DMS153 (cell line): ENCODE results near the gene DPF3.

Experiments
- DNase-seq: peaks from one replicate; lab custom pipeline; 2025; lab: John Stamatoyannopoulos, UW

DPF3 gene

GRCh38 chr14:72645706-72646105 is 248.2 kb downstream of the DPF3 start:
- DNase-seq: no peak

DNA sequence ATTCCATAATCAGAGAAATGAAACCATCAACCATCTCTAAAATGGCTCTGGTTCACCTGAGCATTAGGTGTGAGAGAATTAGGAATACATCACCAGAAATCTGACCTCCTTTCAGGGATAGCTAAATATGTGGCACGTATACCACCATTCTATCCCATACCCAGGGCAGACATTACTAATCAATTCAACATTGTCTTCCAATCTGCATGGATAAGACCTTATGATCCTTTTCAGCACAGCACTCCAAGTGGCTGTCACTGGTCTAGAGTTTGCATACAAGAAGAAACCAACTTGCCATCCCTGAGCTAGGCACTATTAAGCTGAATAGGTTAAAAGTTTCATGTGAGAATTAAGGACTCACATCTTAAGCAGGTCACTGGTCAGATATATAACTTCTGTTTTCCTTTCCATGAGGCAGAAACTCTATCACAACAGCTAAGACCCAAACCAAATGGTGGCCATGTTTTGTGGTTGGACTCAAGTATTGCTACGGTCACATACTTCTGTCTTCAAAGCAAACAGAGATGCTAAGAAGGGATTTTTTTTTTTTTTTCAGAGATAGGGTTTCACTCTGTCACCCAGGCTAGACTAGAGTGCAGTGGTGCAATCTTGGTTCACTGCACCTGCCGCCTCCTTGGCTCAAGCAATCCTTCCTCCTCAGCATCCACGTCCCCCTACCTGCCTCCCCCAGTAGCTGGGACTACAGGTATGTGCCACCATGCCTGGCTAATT is 249.0 kb downstream of the DPF3 start:
- no peak for DNase-seq

DNA sequence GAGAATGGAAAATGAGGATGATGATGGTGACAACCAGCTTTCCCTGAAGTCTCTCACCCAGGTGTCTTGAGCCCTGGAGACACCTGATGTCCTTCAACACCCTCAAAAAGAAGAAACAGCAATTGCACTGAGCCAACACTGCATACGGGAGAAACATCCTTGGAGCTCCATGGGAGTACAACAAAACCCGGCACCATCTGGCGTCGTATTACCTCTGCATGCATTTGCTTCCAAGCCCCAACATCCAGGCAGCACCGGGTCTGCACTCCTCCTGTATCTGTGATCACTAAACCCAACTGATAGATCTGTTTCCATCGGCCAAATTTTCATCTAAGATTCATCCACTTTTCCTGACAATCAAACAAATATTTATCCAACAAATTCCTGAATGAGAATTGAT is 249.9 kb downstream of the DPF3 start:
- DNase-seq: no peak

DNA sequence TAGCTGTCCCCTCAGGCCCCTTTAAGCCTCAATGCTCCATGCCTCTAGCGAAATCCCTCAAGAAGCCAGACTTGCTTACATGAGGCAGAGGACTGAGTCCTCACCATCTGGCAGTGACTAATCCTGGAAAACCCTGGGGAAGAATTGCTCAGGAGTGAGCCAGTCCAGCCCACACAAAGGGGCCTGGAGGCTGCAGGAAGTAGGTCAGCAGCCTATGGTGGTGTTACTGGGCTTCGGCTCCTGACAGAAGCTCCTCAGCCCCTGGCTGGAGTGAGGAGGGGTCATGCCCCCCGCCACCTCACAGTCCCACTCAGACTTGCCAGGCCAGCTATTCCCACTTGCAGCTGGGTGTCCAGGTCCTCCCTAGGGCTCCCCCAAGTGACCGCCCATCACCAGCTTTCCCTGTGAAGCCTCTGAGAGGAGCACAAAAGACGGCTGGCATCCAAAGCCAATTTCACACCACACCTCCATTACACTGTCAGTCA is 250.5 kb downstream of the DPF3 start:
- DNase-seq: no peak

DNA sequence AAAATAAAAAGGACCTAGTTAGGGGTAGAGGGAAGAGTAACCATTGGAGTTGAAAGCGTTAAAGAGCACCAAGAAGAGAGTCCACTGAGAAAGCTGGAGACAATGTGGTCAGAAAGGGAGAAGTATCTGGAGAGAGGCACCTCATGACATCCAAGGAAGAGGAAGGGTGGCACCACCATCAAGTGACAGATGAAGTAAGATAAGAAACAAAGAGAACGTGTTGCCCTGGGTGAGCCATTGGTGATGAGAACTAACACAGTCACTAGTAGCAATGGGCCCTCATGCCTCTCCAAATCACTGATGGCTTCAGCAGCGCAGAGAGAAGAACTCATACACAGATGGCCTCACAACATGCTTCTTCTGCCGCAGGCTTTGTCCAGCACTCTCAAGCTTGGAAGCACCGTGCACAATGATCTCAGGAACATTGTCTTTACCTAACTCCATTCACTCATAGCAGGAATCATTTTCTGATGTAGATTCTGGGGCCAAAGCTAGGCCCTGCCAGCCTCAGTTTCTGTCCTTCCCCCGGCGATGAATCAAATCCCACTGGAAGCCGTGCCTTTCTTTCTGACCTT is 252.9 kb downstream of the DPF3 start:
- DNase-seq: no peak

GRCh38 chr14:72638021-72638420 is 255.9 kb downstream of the DPF3 start:
- no peak for DNase-seq

GRCh38 chr14:72636871-72637270 is 257.0 kb downstream of the DPF3 start:
- DNase-seq: no peak

GRCh38 chr14:72636094-72636493 is 257.8 kb downstream of the DPF3 start:
- DNase-seq: no peak

DNA sequence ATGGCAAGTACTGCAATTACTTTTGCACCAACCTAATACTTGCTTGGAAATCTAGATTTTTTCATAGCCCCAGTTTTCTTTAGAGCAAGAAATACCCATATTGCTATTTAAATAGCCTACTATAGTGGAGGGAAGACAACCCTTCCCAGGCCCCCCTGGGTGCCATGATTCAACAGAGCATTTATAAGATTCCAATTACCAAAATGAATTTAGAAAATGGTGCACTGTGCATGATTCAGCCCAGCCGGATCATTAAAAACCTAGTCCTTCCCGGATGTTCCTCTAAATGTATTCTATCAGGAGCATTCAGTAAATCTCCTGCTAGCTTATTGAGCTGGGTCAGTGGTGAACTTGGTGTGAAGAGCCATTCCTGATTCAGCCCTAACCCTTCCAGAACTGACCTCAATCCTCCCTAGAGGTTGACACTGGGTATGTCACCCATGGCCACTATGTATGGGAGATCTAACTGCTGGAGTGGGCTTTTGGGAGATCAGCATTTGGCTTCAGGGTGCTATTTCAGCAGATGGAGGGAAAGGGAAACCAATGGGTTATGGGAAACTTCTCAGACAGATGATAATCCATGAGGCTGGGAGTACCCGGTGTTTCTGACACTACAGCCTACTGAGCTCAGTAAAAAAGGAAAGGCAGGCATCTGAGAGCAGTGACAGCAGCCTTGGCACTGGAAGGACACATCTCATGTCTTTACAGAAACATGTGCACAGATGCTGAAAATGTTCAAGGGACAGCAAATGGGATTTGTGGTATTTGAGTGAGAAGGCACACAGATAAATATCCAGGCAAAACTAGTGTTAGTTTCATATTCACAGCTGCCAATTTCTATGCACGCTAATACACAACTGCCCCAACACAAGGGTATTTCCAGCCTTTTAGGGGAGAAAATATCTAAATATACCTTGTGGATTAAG is 258.9 kb downstream of the DPF3 start:
- no peak for DNase-seq

- no peak for DNase-seq
Observed at GRCh38 chr14:72633551-72633950, 260.4 kb downstream of the DPF3 start.

DNA sequence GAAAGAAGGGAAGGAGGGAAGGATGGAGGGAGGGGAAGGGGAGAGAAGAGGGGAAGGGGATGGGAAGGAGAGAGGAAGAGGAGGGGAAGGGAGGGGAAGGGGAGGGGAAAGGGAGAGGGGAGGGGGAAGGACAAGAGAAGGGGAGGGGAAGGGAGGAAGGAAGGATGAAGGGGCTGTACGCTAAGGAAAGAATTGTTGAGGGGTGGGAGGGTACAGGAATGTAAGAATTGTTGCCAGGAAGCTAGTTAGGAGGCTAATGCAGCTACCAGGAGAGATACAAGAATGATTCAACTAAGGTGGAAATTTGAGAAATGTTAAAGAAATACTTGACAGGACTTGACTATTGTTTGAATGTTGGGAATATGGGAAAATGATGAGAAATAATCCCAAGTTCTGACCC is 261.2 kb downstream of the DPF3 start:
- no peak for DNase-seq

DNA sequence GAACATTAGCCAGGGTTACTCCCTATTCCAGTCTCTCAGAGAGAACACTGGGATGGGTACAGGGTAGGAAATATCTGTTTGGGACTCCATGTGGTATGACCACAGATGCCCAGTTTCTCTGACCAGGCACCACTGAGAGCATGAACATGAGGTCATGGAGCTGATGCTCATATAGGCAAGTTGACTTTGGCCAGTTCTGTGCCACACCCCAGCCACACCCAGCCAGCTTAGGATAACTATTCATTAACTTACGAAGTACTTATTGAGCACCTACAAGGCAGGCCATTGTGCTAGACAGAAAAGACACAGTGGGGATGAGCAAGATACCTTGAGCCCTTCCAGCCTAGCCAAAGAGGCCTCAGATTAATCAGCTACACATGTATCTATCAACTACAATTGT is 262.5 kb downstream of the DPF3 start:
- no peak for DNase-seq

DNA sequence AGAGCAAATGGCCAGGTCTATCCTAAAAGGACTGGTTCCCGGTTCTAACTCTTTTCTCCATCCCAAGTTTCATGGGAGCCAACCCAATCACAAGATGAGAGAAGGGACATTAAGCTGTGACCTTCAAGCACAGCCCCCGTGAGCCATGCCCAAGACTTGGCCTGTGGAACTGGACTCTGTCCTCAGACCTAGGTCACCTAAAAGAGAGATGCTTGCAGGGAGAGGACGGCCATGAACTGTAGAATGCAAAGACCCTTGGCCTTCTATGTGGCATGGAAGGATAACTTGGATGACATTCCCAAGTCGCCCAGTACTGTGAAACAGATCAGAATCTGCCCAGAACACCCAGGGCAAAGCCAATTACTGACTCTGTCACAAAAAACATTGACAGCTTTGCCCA is 263.5 kb downstream of the DPF3 start:
- DNase-seq: no peak

DNA sequence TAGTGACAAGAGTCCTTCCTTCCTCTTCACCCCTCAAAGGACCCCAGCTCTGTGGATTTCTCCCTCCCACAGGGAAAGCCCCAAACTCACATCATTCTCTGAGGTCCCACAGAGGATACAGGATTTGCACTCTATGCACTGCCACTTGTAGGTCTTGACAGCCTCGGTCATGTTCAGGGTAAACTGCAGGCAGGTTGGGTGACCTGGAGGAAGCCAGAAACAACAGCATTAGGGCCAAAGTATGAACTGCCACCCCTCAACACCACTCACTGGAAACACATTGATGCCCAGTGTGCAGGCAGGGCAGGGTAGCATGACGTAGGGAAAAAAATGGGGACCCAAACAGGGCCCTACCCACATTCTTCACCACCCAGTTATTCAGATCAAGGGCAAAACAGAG is 264.4 kb downstream of the DPF3 start:
- no peak for DNase-seq

DNA sequence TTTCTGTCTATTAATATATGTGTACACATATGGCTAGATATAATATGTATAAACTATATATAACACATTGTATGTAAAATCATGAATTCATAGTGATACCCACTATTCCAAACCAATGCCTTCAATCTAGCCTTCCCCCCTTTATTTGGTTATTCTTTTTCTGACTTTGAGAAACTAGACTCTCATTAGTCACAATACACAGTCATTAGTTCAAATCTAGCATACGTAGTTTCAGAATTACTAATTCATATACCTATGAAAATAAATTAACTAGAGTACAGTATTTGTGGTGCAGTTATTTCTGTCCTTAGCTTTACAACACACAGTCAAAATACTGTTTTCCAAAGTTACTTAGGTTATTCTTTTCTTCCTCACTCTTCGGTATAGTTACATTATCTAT is 268.2 kb downstream of the DPF3 start:
- no peak for DNase-seq

DNA sequence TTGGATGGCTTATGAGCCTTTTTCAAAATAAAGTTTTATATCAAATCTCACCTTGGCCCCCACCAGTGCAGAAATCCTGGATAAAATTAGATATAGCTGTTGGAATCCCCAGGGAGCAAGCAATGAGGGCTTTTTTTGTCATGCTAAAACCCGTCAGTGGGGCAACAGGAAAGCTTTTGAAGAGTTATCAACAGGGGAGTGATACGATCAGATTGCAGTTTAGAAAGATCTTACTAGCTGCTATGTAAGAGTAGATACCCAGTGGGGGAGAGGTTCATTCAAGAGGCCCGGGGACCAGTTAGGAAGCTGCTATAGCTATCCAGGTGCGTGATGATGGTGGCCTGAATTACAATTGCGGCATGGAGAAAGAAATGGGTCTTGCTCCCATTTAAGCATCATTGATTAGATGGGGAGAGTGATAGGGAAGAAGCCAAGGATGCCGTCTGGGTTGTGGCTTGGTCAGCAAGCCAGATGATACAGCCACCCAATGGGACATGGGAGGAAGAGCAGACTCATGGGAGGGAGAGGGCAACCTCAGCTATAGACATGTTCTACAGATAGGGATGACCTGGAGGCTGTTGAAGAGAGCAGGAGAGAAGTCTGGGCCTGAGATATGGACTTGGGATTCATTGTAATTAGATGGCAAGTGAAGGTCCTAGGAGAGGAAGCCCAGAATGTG is 272.4 kb downstream of the DPF3 start:
- no peak for DNase-seq

- no peak for DNase-seq
Observed at GRCh38 chr14:72619881-72620280, 274.0 kb downstream of the DPF3 start.

GRCh38 chr14:72619111-72619571 is 274.8 kb downstream of the DPF3 start:
- DNase-seq: no peak

DNA sequence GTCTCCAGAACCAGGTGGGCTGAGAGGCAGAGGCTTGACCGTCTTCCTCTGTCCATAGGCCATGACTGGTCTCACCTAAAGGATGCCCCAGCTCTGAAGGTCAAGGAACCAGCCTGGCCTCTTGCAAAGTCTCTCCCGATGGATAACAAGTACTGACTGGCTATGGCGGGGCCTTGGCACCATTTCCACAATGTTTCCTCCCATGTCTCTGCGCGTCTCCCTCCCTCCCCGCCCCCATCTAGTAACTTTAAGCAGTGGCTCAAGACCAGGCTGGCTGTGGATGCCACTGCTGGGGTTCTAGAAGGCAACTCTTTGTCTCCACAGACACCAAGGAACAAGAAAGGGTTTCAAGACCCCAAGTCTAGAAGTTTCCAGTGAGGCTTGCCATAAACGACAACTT is 275.5 kb downstream of the DPF3 start:
- DNase-seq: no peak

DNA sequence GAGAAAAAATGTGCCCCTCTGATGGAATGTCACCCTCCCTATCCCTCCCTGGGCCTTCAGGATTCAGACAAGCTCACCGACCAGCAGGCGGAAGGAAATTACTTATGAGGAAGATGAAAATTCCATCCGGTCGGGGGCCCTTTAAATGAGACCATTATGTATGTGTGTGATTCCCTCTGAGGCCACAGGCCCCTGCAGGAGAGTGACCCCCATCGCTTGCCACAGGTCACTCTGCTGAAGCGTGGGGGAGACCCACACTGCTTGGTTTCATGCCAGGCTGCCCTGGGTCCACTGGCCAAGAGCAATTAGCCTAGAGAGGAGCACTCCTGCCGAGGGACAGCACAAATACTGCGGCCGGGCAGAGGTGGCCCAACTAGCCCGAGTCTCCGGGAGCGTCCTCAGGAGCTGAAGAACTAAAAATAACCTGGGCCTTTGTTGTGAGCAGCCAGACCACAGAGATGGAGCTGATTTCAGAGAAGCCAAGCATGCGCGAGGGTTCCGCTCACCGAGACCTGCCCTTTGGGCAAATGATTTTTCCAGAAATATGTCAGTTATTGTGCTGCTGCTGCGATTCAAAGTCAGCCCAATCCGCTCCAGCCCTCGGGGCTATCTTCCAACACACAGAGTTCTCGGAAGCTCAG is 276.4 kb downstream of the DPF3 start:
- no peak for DNase-seq

GRCh38 chr14:72616811-72617210 is 277.1 kb downstream of the DPF3 start:
- DNase-seq: no peak

DNA sequence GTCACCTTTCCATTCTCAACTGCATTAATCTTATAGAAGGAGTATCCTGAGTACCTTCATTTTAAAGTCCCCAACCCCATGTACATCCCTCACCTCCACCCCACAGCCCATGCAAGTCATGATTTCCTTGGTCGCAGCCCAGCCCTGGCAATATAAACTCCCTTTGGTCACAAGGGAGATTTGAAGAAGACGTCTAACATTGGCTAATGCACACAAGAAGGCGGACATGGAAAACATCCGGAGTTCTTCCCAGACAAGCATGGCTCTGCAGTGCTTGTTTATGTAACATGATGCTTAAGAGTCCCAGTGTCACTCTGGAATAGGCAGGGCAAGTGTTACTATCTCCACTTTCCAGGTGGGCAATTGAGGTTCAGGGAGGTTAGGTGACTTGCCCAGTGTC is 277.6 kb downstream of the DPF3 start:
- DNase-seq: no peak
